ENCODE results near the gene ABCG1. TPM values are rescaled to one million over a fixed set of nuclear protein-coding genes. Genes with fewer than 3 reads are reported as not detected.

Gene ABCG1
- total RNA-seq, 1 donor from 2014 or later: 7.3 TPM

DNA sequence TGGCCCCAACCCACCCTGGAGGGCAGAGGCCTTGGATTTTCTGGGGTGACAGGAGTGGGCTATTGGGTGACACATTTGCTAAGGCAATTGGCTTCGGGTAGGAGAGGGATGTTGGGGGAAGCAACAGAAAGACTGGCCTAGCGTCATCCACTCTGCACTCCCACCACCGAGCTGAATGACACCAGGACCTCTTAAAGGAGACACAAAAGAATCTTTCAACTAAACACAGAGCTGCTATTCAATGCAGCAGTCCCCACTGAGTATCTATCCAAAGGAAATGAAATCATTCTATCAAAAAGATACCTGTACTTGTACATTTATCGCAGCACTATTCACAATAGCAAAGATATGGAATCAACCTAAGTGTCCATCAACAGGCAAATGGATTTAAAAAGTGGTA, 125.7 kb downstream of the ABCG1 start:
- no peak for DNase-seq
- ATAC-seq (ENCODE audit: poor library complexity): no peak
- intact Hi-C loops (cut with DNase I): no loop called here

DNA sequence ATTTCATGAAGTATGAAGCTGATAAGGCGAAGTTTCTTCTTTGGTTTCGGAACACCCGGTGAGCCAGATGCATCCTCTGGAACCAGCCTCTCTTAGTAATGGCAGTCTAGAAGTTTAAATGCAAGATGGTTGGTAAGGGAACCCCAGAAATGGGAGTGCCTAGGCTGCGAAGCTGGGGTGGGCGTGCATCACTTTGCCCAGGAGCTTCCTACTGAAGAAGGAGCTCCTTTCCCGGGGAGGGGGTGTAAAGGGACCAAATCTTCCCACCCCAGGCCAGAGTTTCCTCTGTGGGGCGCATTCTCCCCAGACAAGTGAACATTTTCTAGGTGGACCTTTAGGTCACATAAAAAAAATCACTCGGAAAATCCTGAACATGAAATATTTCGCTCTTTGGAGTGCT, 127.5 kb downstream of the ABCG1 start:
- ATAC-seq (ENCODE audit: poor library complexity): no peak
- intact Hi-C loops (cut with DNase I): no loop called here

More for the DNA sequence above, 127.5 kb downstream of the ABCG1 start:
- DNase-seq: no peak

Other genes starting within 250 kb of the ABCG1 start
- gene ZBTB21, start 208.8 kb upstream of the ABCG1 start, total RNA-seq: 5.5 TPM
- 0.05 TPM for gene UMODL1, start 147.8 kb upstream of the ABCG1 start, total RNA-seq
- gene TFF3, start 96.3 kb downstream of the ABCG1 start, total RNA-seq: 1.00 TPM
- gene TFF2, start 131.9 kb downstream of the ABCG1 start, total RNA-seq: not detected
- gene TFF1, start 147.4 kb downstream of the ABCG1 start, total RNA-seq: not detected
- not detected for gene TMPRSS3, start 176.9 kb downstream of the ABCG1 start, total RNA-seq
- not detected for gene UBASH3A, start 184.8 kb downstream of the ABCG1 start, total RNA-seq

Measured in Right ventricle myocardium superior (tissue), 1 donor.